IMR-90 (cell line): Measurements from ENCODE around the gene EXOC6B.

ENCODE experiments used
- BHLHE40 ChIP-seq: fragments of 150-350 bp; IDR thresholded peaks from 2 replicates; pipeline ENCODE4 v1.6.1; 2016; ENCODE audit warnings: mild to moderate bottlenecking, low read depth, low read length
- ELK1 ChIP-seq: fragments of 150-350 bp; IDR thresholded peaks from 2 replicates; pipeline ENCODE4 v1.6.1; 2016; ENCODE audit warnings: low read depth, mild to moderate bottlenecking, low read length, moderate library complexity, borderline replicate concordance
- FOS ChIP-seq: fragments of 150-350 bp; IDR thresholded peaks from 2 replicates; pipeline ENCODE4 v1.6.1; 2016; ENCODE audit warnings: low read depth, low read length
- MAZ ChIP-seq: IDR thresholded peaks from 2 replicates; pipeline ENCODE4 v1.6.1; 2012; ENCODE audit warnings: low read depth, mild to moderate bottlenecking, low read length, improper control_type of control experiment, moderate library complexity, borderline replicate concordance
- POLR2A ChIP-seq: IDR thresholded peaks from 2 replicates; pipeline ENCODE4 v1.6.1; 2012; ENCODE audit warnings: mild to moderate bottlenecking, low read depth, low read length
- RAD21 ChIP-seq: IDR thresholded peaks from 2 replicates; pipeline ENCODE4 v1.6.1; 2012; ENCODE audit warnings: low read length, improper control_type of control experiment
- SMC3 ChIP-seq: fragments of 150-350 bp; IDR thresholded peaks from 2 replicates; pipeline ENCODE4 v1.6.1; 2016; ENCODE audit warnings: low read depth, mild to moderate bottlenecking, antibody characterized with exemption, low read length, moderate library complexity
- TF ChIP-seq, protein P1 (sequence below): conservative IDR thresholded peaks from 2 replicates; pipeline ENCODE4 v1.5.1; 2012; ENCODE audit warnings: mild to moderate bottlenecking, low read depth, low read length, improper control_type of control experiment

- TF ChIP-seq SMC3 (no peak), RAD21 (no peak), POLR2A (no peak), BHLHE40 (no peak), ELK1 (no peak), MAZ (no peak), FOS (no peak)
- TF ChIP-seq, protein P1, sequence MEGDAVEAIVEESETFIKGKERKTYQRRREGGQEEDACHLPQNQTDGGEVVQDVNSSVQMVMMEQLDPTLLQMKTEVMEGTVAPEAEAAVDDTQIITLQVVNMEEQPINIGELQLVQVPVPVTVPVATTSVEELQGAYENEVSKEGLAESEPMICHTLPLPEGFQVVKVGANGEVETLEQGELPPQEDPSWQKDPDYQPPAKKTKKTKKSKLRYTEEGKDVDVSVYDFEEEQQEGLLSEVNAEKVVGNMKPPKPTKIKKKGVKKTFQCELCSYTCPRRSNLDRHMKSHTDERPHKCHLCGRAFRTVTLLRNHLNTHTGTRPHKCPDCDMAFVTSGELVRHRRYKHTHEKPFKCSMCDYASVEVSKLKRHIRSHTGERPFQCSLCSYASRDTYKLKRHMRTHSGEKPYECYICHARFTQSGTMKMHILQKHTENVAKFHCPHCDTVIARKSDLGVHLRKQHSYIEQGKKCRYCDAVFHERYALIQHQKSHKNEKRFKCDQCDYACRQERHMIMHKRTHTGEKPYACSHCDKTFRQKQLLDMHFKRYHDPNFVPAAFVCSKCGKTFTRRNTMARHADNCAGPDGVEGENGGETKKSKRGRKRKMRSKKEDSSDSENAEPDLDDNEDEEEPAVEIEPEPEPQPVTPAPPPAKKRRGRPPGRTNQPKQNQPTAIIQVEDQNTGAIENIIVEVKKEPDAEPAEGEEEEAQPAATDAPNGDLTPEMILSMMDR, result no peak
These were observed 94.7 kb downstream of the EXOC6B start for GRCh38 chr2:72731116-72731515.
